A673 (cell line): ENCODE results near the gene FNDC3B. TPM values are rescaled to one million over a fixed set of nuclear protein-coding genes. Genes with fewer than 3 reads are reported as not detected.

Experiments
- BruUV-seq: library from RNA; stranded (reverse); fragments of 400-500 nt; replicated peaks from 2 replicates; lab custom pipeline; 2021; lab: Mats Ljungman, UMichigan
- CTCF ChIA-PET: fragments of 300-600 bp; sonication (Branson Sonifier 250); formaldehyde crosslinking; loops from one replicate; lab custom pipeline; 2022; ENCODE audit warnings: antibody characterized with exemption; lab: Charles Lee
- POLR2A ChIA-PET: fragments of 300-600 bp; sonication (Branson Sonifier 250); formaldehyde crosslinking; loops from one replicate; lab custom pipeline; 2022; ENCODE audit warnings: antibody characterized with exemption; ENCODE audit not compliant: low non-redundant PET; lab: Charles Lee
- DNase-seq: peaks from one replicate; pipeline ENCODE4 v3.0.0-alpha.2; 2015; ENCODE audit warnings: low spot score
- H3K27ac ChIP-seq: fragments of 200-600 bp; sonication (generic); 2 replicates; pipeline ENCODE4 v1.5.1; 2016; ENCODE audit warnings: mixed run types, low read depth, mild to moderate bottlenecking, mixed read lengths, antibody characterized with exemption, low read length; ENCODE audit not compliant: poor library complexity, severe bottlenecking
- H3K27me3 ChIP-seq: fragments of 200-600 bp; sonication (generic); replicated peaks from 2 replicates; pipeline ENCODE4 v1.6.1; 2017; ENCODE audit warnings: mixed run types, low read depth, mild to moderate bottlenecking, mixed read lengths, antibody characterized with exemption, low read length; ENCODE audit not compliant: insufficient read depth, poor library complexity
- H3K36me3 ChIP-seq: fragments of 200-600 bp; sonication (generic); 2 replicates; pipeline ENCODE4 v1.6.1; 2016; ENCODE audit warnings: mixed run types, mild to moderate bottlenecking, mixed read lengths, antibody characterized with exemption, low read length; ENCODE audit not compliant: insufficient read depth, poor library complexity, severe bottlenecking
- H3K4me1 ChIP-seq: fragments of 200-600 bp; sonication (generic); 2 replicates; pipeline ENCODE4 v1.6.1; 2017; ENCODE audit warnings: mixed run types, mild to moderate bottlenecking, mixed read lengths, antibody characterized with exemption, low read length; ENCODE audit not compliant: insufficient read depth, poor library complexity, severe bottlenecking
- H3K4me3 ChIP-seq: fragments of 200-600 bp; sonication (generic); 2 replicates; pipeline ENCODE4 v1.5.1; 2016; ENCODE audit warnings: low read depth, mixed run types, mild to moderate bottlenecking, mixed read lengths, low read length; ENCODE audit not compliant: poor library complexity, severe bottlenecking
- H3K9me3 ChIP-seq: fragments of 200-600 bp; sonication (generic); 2 replicates; pipeline ENCODE4 v1.6.1; 2016; ENCODE audit warnings: mixed run types, low read depth, mild to moderate bottlenecking, mixed read lengths, antibody characterized with exemption, low read length; ENCODE audit not compliant: poor library complexity, severe bottlenecking
- EZH2 ChIP-seq: fragments of 200-600 bp; sonication (generic); IDR thresholded peaks from 2 replicates; pipeline ENCODE4 v1.6.1; 2017; ENCODE audit warnings: borderline replicate concordance, low read depth, mild to moderate bottlenecking, mixed read lengths, antibody characterized with exemption, low read length; ENCODE audit not compliant: poor library complexity, severe bottlenecking
- intact Hi-C: fragments of 100-400 bp; cut with micrococcal nuclease; formaldehyde crosslinking; loops from one replicate; pipeline ENCODE4 v1.10.0; 2022; ENCODE audit not compliant: unreplicated experiment
- total RNA-seq: library from RNA; stranded (reverse); gene quantifications from 2 replicates; pipeline ENCODE4 v1.2.3, GENCODE V29; 2021
- TF ChIP-seq, protein P1 (sequence below): fragments of 300-800, 200-600 bp; sonication (generic); conservative IDR thresholded peaks from 2 replicates; pipeline ENCODE4 v1.5.1; 2017; ENCODE audit warnings: low read depth, mild to moderate bottlenecking, antibody characterized with exemption, low read length, moderate library complexity, mixed read lengths

The FNDC3B gene
- total RNA-seq, 1 experiment from 2014 or later: 50.8 TPM

DNA sequence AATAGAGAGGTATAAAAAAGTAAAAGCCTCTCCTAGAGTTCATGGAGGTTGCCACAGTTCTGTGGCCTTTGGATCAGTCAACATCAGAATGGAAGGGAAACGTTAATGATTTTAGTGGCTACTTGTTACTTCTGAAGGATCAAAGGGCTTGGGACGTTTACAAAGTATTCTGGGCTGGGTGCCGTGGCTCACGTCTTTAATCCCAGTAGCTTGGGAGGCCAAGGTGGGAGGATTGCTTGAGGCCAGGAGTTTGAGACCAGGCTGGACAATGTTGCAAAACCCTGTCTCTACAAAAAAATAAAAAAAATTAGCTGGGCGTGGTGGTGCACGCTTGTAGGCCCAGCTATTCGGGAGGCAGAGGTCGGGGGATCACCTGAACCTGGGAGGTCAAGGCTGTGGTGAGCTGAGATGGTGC lies 44.6 kb downstream of the FNDC3B start:
- POLR2A ChIA-PET: no interaction called here
- intact Hi-C loops: no loop called here
- Histone ChIP-seq H3K36me3 (peaks cover 3% of the 10 kb centered on the region), H3K4me1 (peaks cover 54% of the 10 kb centered on the region), H3K9me3 (no peaks in the 10 kb centered on the region), H3K27me3 (no peaks in the 10 kb centered on the region), H3K4me3 (no peak overlapping the region), H3K27ac (no peak overlapping the region)
- CTCF ChIA-PET: no interaction called here
- TF ChIP-seq EZH2: no peak
- TF ChIP-seq, protein P1, sequence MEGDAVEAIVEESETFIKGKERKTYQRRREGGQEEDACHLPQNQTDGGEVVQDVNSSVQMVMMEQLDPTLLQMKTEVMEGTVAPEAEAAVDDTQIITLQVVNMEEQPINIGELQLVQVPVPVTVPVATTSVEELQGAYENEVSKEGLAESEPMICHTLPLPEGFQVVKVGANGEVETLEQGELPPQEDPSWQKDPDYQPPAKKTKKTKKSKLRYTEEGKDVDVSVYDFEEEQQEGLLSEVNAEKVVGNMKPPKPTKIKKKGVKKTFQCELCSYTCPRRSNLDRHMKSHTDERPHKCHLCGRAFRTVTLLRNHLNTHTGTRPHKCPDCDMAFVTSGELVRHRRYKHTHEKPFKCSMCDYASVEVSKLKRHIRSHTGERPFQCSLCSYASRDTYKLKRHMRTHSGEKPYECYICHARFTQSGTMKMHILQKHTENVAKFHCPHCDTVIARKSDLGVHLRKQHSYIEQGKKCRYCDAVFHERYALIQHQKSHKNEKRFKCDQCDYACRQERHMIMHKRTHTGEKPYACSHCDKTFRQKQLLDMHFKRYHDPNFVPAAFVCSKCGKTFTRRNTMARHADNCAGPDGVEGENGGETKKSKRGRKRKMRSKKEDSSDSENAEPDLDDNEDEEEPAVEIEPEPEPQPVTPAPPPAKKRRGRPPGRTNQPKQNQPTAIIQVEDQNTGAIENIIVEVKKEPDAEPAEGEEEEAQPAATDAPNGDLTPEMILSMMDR: no peak
- no TSS peak for BruUV-seq
- DNase-seq: no peak

GRCh38 chr3:172084871-172085556 lies 45.6 kb downstream of the FNDC3B start:
- Histone ChIP-seq H3K27me3 (no peaks in the 10 kb centered on the region), H3K9me3 (no peaks in the 10 kb centered on the region), H3K36me3 (peaks cover 3% of the 10 kb centered on the region), H3K4me3 (no peak overlapping the region), H3K4me1 (peaks cover 59% of the 10 kb centered on the region), H3K27ac (no peak overlapping the region)
- intact Hi-C loops: no loop called here
- ChIA-PET POLR2A (no interaction called here), CTCF (no interaction called here)
- no peak for DNase-seq
- BruUV-seq: no TSS peak
- TF ChIP-seq, protein P1: no peak
- no peak for TF ChIP-seq EZH2

- no peaks in the 10 kb centered on the region for H3K27me3 ChIP-seq
- peaks cover 59% of the 10 kb centered on the region for H3K4me1 ChIP-seq
- intact Hi-C loops: no loop called here
- TF ChIP-seq EZH2: no peak
- TF ChIP-seq, protein P1: no peak
- peaks cover 3% of the 10 kb centered on the region for H3K36me3 ChIP-seq
- ChIA-PET POLR2A (no interaction called here), CTCF (no interaction called here)
- no TSS peak for BruUV-seq
- no peak overlapping the region for H3K4me3 ChIP-seq
- no peak overlapping the region for H3K27ac ChIP-seq
- H3K9me3 ChIP-seq: no peaks in the 10 kb centered on the region
- no peak for DNase-seq
These were observed 46.1 kb downstream of the FNDC3B start for GRCh38 chr3:172085557-172085895.
